IPS DF 6.9 (cell line): ENCODE results near the gene CCDC61.

Source experiments
- DNase-seq: peaks from one replicate; pipeline ENCODE4 v3.0.0-alpha.2; 2013; ENCODE audit warnings: low read depth, low spot score
- H3K27ac ChIP-seq: one replicate; pipeline ENCODE4 v1.5.1; 2013; ENCODE audit warnings: low read length, control low read depth
- H3K27me3 ChIP-seq: 2 replicates; pipeline ENCODE4 v1.6.1; 2013; ENCODE audit warnings: mild to moderate bottlenecking, low read length; ENCODE audit not compliant: control insufficient read depth, insufficient read depth
- H3K36me3 ChIP-seq: 2 replicates; pipeline ENCODE4 v1.6.1; 2013; ENCODE audit warnings: low read length; ENCODE audit not compliant: control insufficient read depth, insufficient read depth
- H3K4me1 ChIP-seq: 2 replicates; pipeline ENCODE4 v1.6.1; 2013; ENCODE audit warnings: low read length; ENCODE audit not compliant: control insufficient read depth, insufficient read depth
- H3K4me3 ChIP-seq: 2 replicates; pipeline ENCODE4 v1.5.1; 2013; ENCODE audit warnings: mild to moderate bottlenecking, low read length
- H3K9me3 ChIP-seq: 2 replicates; pipeline ENCODE4 v1.6.1; 2013; ENCODE audit warnings: low read length, inconsistent platforms; ENCODE audit not compliant: control insufficient read depth, insufficient read depth
- WGBS: extraction: QIAGEN DNeasy Blood & Tissue Kit; methylation state at CpG from one replicate; pipeline ENCODE4 v1.1.7; 2013; ENCODE audit warnings: mixed read lengths, missing lambda C conversion rate; ENCODE audit not compliant: insufficient read length, insufficient coverage; 5-methylcytosine and 5-hydroxymethylcytosine counted together

Gene CCDC61, protein sequence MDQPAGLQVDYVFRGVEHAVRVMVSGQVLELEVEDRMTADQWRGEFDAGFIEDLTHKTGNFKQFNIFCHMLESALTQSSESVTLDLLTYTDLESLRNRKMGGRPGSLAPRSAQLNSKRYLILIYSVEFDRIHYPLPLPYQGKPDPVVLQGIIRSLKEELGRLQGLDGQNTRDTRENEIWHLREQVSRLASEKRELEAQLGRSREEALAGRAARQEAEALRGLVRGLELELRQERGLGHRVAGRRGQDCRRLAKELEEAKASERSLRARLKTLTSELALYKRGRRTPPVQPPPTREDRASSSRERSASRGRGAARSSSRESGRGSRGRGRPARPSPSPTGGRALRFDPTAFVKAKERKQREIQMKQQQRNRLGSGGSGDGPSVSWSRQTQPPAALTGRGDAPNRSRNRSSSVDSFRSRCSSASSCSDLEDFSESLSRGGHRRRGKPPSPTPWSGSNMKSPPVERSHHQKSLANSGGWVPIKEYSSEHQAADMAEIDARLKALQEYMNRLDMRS

DNA sequence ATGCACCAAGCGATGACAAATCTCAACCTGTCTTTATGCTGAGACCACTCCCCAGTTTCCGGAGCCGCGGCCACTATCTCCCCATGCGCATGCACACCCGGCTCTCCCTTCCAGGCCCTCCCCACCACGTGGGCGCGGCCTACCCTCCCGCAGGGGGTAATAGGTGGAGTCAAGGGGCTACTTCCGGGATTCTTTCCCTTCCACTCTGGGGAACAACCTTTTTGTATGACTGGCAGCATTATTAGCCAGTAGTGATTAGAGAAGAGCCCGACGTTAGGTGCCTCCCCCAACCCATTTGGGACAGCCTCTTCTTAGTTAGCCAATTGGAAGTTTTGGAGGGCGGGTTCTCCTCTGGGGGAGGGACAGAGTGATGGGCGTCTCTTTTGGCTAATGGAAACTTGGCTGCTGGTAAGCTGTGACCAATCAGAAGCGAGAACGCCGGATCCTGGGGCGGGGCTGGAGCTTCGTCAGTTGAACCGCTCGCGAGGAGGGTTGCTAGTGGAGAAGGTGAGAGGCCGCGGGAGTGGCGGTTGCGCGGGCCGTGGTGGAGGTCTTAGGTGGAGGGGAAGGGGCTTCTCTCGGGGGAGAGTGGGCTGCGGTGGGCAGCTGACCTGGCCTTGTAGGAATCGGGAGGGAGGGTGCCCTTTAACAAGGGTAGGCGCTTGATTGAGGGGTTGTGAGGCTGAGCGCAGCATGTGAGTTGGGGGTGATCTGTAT, at the start of gene CCDC61:
Gene CCDC61, plus strand, starts transcription at position 470 of the 717 bp plus-strand sequence. CDS start 7,552 bp downstream, outside the sequence.
- WGBS: no CpG with 5 or more reads among the region's 34 CpGs
- peak within 1 kb of the TSS; percentile 90 for H3K4me3 ChIP-seq
- H3K4me1 ChIP-seq: peaks cover 4% of the 10 kb centered on the region; the same call in 1 of the 2 replicates
- no peaks in the 10 kb centered on the region for H3K36me3 ChIP-seq
- H3K27ac ChIP-seq: no peak within 1 kb of the TSS
- H3K27me3 ChIP-seq: no peaks in the 10 kb centered on the region
- no peaks in the 10 kb centered on the region for H3K9me3 ChIP-seq
- DNase-seq: peak; percentile 98

DNA sequence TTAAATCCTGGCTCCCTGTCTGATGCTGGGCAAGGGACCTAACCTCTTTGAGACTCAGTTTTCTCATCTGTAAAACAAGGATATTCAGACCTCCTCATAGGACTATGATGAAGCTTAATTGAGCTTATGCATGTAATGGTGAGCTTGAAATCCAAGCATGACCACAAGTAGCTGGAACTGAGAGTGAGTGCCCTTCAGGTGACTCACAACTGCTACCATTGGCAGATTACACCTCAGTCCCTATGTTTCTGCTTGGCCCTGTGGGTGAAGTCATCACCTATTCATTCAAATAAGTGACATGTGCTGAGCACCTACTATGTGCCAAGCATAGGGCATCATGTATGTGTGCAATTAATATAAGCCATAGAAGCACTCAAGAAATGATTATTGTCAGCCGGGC, 47.3 kb upstream of the CCDC61 start:
- Histone ChIP-seq H3K27ac (no peak overlapping the region), H3K27me3 (no peaks in the 10 kb centered on the region), H3K9me3 (no peaks in the 10 kb centered on the region), H3K36me3 (no peaks in the 10 kb centered on the region), H3K4me1 (peaks cover 2% of the 10 kb centered on the region; the same call in 1 of the 2 replicates), H3K4me3 (no peak overlapping the region)
- no peak for DNase-seq
- WGBS: no CpG with 5 or more reads among the region's 1 CpG

DNA sequence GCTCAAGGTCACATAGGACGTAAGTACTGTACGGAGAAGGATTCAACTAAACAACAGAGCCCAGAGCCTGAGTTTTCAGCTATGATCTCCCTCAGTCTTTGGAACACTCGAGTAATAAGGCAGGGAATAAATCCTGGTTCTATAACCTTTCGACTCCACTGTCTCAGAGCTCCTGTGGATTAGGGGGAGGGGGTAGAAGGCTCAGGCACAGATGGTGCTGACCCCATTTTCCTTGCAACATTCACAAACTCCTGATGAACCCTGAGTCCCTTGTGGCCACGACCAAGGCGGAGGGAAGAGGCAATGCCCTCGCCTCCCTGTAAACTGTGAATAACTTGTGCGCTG, 43.0 kb upstream of the CCDC61 start:
- H3K27me3 ChIP-seq: no peaks in the 10 kb centered on the region
- WGBS: no CpG with 5 or more reads among the region's 8 CpGs

DNA sequence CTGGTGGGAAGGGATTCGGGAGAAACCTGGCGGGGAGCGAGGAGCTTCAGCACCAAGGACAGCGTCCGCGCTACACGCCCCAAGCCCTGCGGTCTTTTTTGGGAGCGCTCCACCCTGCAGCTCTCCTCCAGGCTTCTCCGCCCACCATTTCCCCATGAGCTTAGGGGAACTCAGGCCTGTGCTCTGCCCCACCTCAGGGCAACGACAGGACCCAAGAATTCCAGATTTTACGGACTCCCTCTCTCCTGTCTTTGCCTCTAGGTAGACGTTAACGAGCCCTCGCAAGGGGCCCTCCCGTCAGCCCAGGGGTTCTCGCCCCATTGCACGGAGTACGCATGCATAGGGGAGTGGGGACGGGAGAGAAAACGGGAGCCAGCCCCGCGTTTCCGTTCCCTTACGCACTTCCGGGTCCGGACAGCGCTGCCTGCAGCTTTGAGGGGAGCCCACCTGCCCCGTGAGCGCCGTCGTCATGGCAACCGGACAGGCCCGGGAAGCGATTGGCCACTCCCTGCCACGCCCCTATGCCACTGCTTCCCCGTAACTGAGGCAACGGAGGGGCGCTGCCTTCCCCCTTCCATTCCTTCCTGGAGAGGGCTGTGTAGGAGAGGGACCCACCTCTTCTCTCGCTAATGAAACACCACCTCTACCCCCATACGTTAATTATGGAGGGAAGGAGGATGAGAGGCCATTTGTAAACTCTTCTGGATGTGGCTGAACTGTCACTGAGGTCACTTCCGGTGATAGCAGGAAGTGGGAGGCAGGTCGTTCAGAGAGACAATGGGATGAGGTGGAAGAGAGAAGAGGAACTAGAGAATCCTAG, 42.4 kb upstream of the CCDC61 start:
- no peaks in the 10 kb centered on the region for H3K9me3 ChIP-seq
- no peak overlapping the region for H3K27ac ChIP-seq
- WGBS: no CpG with 5 or more reads among the region's 43 CpGs
- no peaks in the 10 kb centered on the region for H3K27me3 ChIP-seq
- no peaks in the 10 kb centered on the region for H3K36me3 ChIP-seq
- H3K4me3 ChIP-seq: peak overlapping the region; percentile 55
- peaks cover 4% of the 10 kb centered on the region for H3K4me1 ChIP-seq
- DNase-seq: peak; percentile 85

More for the DNA sequence above, 43.0 kb upstream of the CCDC61 start:
- Histone ChIP-seq H3K9me3 (no peaks in the 10 kb centered on the region), H3K4me1 (peaks cover 4% of the 10 kb centered on the region), H3K36me3 (no peaks in the 10 kb centered on the region), H3K27ac (no peak overlapping the region), H3K4me3 (no peak overlapping the region; the same call in 1 of the 2 replicates)
- DNase-seq: no peak

DNA sequence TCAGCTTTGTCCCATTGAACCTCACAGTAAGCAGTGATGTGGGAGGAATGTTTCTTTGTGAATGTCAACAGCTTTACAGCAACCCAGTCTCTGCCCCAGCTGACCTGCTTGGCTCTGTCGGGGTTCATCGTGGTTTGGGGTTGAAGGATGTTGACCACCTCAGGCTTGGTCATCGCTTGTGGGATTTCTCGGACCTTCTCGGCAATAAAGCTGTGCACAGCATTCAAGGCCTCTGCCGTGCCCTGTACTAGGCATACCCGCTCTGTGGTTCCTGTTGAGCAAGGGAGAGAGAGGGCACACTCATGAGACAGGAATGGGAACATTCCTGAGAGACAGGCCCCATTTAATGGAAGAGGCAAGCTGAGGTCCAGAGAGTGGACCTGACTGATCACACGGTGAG, 41.6 kb upstream of the CCDC61 start:
- Histone ChIP-seq H3K36me3 (0 out of 2 replicates have a peak, but pooled peaks cover 3% of the 10 kb centered on the region), H3K4me3 (no peak overlapping the region), H3K4me1 (peaks cover 4% of the 10 kb centered on the region), H3K9me3 (no peaks in the 10 kb centered on the region), H3K27me3 (no peaks in the 10 kb centered on the region), H3K27ac (no peak overlapping the region)
- DNase-seq: no peak
- WGBS: no CpG with 5 or more reads among the region's 8 CpGs

DNA sequence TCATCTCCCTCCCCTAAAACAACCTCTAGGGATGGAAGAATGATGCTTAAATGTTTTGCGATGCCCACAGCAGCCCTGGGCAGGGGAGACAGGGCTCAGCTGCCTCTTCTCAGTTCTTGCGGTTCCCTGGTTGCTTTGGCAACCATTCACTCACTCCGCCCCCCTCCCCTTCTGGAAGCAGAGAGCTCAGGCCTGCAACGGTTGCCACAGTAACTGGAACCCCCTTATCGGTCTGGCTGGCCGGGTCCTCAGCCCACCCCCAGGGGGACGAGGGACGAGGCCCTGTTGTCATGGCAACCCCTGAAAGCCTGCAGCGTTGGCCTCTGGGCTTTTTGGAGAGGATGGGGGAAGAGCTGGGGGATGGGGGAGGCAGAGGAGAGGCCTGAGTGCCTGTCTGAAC, 41.1 kb upstream of the CCDC61 start:
- Histone ChIP-seq H3K4me3 (no peak overlapping the region), H3K36me3 (0 out of 2 replicates have a peak, but pooled peaks cover 3% of the 10 kb centered on the region), H3K27ac (no peak overlapping the region), H3K27me3 (no peaks in the 10 kb centered on the region), H3K9me3 (no peaks in the 10 kb centered on the region), H3K4me1 (peaks cover 4% of the 10 kb centered on the region)
- no peak for DNase-seq
- WGBS: no CpG with 5 or more reads among the region's 9 CpGs

DNA sequence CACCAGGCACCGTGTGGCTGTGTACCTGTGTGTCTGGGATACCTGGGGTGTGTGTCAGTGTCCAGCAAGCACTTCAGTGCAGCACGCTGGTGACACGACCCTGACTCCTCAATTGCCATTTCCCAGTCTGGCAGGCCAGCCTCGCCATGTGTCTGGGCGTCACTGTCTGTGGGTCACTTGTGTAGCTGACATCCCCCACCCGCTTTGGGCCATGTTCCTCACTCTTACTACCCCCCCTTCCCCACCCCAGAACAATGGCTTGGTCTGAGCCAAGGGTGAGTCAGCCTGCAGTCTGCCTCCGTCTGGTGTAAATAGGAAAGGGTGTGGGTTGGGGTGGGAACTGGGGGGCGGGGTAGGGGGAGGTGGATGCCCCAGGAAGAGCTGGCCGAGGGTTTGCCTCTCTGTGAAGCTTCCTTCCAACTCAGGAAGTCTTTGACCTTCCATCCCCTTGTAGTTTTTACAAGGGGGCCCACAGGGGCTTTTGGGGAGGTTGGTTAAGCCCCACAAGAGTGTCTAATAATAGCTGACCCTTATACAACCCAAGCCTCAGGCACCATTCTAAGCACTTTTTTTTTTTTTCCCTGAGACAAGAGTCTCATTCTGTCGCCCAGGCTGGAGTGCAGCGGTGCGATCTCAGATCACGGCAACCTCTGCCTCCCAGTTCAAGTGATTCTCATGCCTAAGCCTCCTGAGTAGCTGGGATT, 39.2 kb upstream of the CCDC61 start:
- no peak for DNase-seq
- Histone ChIP-seq H3K4me1 (peaks cover 4% of the 10 kb centered on the region), H3K27me3 (no peaks in the 10 kb centered on the region), H3K27ac (no peak overlapping the region), H3K9me3 (no peaks in the 10 kb centered on the region), H3K36me3 (0 out of 2 replicates have a peak, but pooled peaks cover 3% of the 10 kb centered on the region), H3K4me3 (no peak overlapping the region)
- WGBS: no CpG with 5 or more reads among the region's 13 CpGs

DNA sequence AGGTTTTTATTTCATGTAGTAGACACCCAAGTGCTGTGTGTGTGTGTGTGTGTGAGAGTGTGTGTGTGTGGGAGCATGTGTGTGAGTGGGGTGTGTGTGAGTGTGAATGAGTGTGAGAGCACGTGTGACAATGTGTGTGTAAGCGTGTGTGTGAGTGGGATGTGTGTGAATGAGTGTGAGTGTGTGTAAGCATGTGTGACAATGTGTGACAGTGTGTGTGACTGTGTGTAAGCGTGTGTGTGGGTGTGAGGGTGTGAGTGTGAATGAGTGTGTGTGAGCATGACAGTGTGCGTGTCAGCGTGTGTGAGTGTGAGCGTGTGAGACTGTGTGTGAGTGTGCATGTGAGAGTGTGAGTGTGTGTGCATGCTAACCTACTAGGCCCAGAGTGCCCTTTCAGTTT, 36.9 kb upstream of the CCDC61 start:
- Histone ChIP-seq H3K4me3 (no peak overlapping the region), H3K36me3 (peaks cover 3% of the 10 kb centered on the region; the same call in 1 of the 2 replicates), H3K9me3 (no peaks in the 10 kb centered on the region), H3K27me3 (no peaks in the 10 kb centered on the region), H3K4me1 (peaks cover 2% of the 10 kb centered on the region; the same call in 1 of the 2 replicates), H3K27ac (no peak overlapping the region)
- DNase-seq: no peak
- 100% methylated on average over 6 of the region's 6 CpGs for WGBS

DNA sequence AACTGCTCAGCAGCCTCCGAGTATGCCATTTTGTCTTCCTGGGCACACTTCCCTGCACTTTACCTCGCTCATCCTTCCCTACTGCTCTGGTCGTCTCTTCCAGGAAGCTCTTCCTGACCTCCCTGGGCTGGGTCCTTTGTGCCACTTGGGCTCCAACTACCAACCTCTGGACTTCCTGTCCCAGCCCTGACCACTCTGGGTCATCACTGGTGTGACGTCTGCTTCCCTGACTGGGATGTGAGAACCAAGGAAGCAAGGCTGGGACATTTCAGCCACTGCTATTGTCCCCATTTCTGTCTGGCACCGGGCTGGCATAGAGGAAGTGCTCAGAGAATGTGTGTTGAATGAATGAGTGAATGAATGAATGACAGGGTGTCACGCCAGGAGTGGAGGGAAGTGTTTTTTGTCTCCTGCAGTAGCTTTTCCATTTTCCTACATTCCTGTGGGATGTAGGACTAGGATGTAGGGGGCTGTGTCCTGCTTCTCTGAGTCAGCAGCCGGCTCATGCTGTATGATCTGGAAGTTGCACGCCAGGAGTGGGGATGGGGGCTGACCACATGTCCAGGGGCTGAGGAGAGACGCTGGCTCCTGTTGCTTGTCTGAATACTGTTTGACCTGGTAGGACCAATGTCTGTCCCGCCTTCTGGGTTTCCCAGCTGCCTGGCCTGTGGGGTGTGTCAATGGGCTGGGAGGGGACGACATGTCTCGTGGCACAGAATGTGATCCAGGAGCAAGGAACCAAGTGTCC, 36.3 kb upstream of the CCDC61 start:
- peaks cover 3% of the 10 kb centered on the region; the same call in 1 of the 2 replicates for H3K36me3 ChIP-seq
- peaks cover 2% of the 10 kb centered on the region; the same call in 1 of the 2 replicates for H3K4me1 ChIP-seq
- WGBS: no CpG with 5 or more reads among the region's 12 CpGs
- H3K27ac ChIP-seq: no peak overlapping the region
- DNase-seq: no peak
- no peak overlapping the region for H3K4me3 ChIP-seq
- no peaks in the 10 kb centered on the region for H3K27me3 ChIP-seq
- H3K9me3 ChIP-seq: no peaks in the 10 kb centered on the region
